HPDE6-E6E7 (cell line): ENCODE measurements around the gene DNAAF1.
"Not testable (repeated sequence)": the region's sequence is repeated elsewhere in the genome, so short reads cannot be mapped to it uniquely, and the experiment has no call there.

Source experiments
- DNase-seq: peaks from one replicate; pipeline ENCODE4 v3.0.0; 2011; ENCODE audit warnings: missing footprints; ENCODE audit errors: extremely low spot score

DNAAF1 gene

GRCh38 chr16:84144859-84145639 lies at the start of gene DNAAF1, which contains the start of gene HSDL1:
Gene DNAAF1, plus strand, starts transcription at chr16:84145308. Its CDS starts 133 bp downstream, at chr16:84145441.
Gene HSDL1, minus strand, starts transcription at chr16:84145177. Its CDS starts 13,856 bp downstream, at chr16:84131321.
- peak; percentile 98 for DNase-seq

GRCh38 chr16:84095466-84095865 lies 49.6 kb upstream of the DNAAF1 start:
- DNase-seq, result no peak

GRCh38 chr16:84096447-84097005 lies 48.6 kb upstream of the DNAAF1 start:
- no peak for DNase-seq

GRCh38 chr16:84098939-84099338 lies 46.2 kb upstream of the DNAAF1 start:
- DNase-seq, result no peak

GRCh38 chr16:84103678-84104077 lies 41.4 kb upstream of the DNAAF1 start:
- DNase-seq, result peak; percentile 36

- DNase-seq, result no peak
Measured at GRCh38 chr16:84104231-84104630, 40.9 kb upstream of the DNAAF1 start.

GRCh38 chr16:84105301-84105815 lies 39.8 kb upstream of the DNAAF1 start:
- no peak for DNase-seq

- no peak for DNase-seq
Measured at GRCh38 chr16:84105948-84106740, 39.0 kb upstream of the DNAAF1 start.

GRCh38 chr16:84107921-84108320 lies 37.2 kb upstream of the DNAAF1 start:
- no peak for DNase-seq

- DNase-seq, result no peak
Measured at GRCh38 chr16:84109598-84110335, 35.3 kb upstream of the DNAAF1 start.

GRCh38 chr16:84110527-84110926 lies 34.6 kb upstream of the DNAAF1 start:
- no peak for DNase-seq

- no peak for DNase-seq
Measured at GRCh38 chr16:84111525-84111924, 33.6 kb upstream of the DNAAF1 start.

- DNase-seq, result not testable (repeated sequence)
Measured at GRCh38 chr16:84111949-84112348, 33.2 kb upstream of the DNAAF1 start.

- DNase-seq, result peak; percentile 37
Measured at GRCh38 chr16:84115919-84116719, 29.0 kb upstream of the DNAAF1 start.

- peak; percentile 99 for DNase-seq
Measured at GRCh38 chr16:84116720-84117493, 28.2 kb upstream of the DNAAF1 start, which contains the start of gene MBTPS1. Gene MBTPS1, minus strand, starts transcription at chr16:84116942. Its CDS starts 15,159 bp downstream, at chr16:84101783.

- no peak for DNase-seq
Measured at GRCh38 chr16:84117494-84117843, 27.6 kb upstream of the DNAAF1 start.

GRCh38 chr16:84118315-84118714 lies 26.8 kb upstream of the DNAAF1 start:
- not testable (repeated sequence) for DNase-seq

- DNase-seq, result peak; percentile 44
Measured at GRCh38 chr16:84119368-84119767, 25.7 kb upstream of the DNAAF1 start.

- no peak for DNase-seq
Measured at GRCh38 chr16:84120023-84120422, 25.1 kb upstream of the DNAAF1 start.

GRCh38 chr16:84121007-84121406 lies 24.1 kb upstream of the DNAAF1 start:
- DNase-seq, result no peak
